Heart left ventricle (tissue), 16 donors: ENCODE measurements around the gene NSUN2. TPM values are rescaled to one million over a fixed set of nuclear protein-coding genes. Genes with fewer than 3 reads are reported as not detected.

Experiments
- ATAC-seq, 4 donors: fragments of 200-7000 bp; cut with Tn5 transposase; one replicate each; pipeline ENCODE4 v1.9.1; 2020 to 2022; ENCODE audit warnings: moderate library complexity in 4 of 4, mild to moderate bottlenecking in 3 of 4, moderate number of reproducible peaks in 1 of 4
- DNase-seq, 5 donors: peaks; one replicate each; pipeline ENCODE4 v3.0.0-alpha.2; 2020
- H3K27ac ChIP-seq, 12 donors: fragments of 200-600 bp; sonication (generic) in 4 of 12; one replicate each; pipeline versions ENCODE4 v1.5.0 to v1.8.0; 2016 to 2022; ENCODE audit warnings: mild to moderate bottlenecking in 2 of 12
- H3K27me3 ChIP-seq, 9 donors: fragments of 200-600 bp; sonication (generic) in 2 of 9; one replicate each; pipeline versions ENCODE4 v1.5.1 to v1.8.0; 2016 to 2022; ENCODE audit warnings: mild to moderate bottlenecking in 3 of 9
- H3K36me3 ChIP-seq, 9 donors: fragments of 200-600 bp; sonication (generic) in 2 of 9; one replicate each; pipeline versions ENCODE4 v1.5.0 to v1.8.0; 2018 to 2022; ENCODE audit warnings: mild to moderate bottlenecking in 2 of 9
- H3K4me1 ChIP-seq, 12 donors: fragments of 200-600 bp; sonication (generic) in 4 of 12; one replicate each; pipeline versions ENCODE4 v1.5.0 to v1.8.0; 2016 to 2022; ENCODE audit warnings: mild to moderate bottlenecking in 3 of 12
- H3K4me3 ChIP-seq, 12 donors: fragments of 200-600 bp; sonication (generic) in 4 of 12; one replicate each; pipeline versions ENCODE4 v1.5.0 to v1.8.0; 2017 to 2022; ENCODE audit warnings: mild to moderate bottlenecking in 9 of 12, moderate library complexity in 4 of 12
- H3K9me3 ChIP-seq, 12 donors: fragments of 200-600 bp; sonication (generic) in 4 of 12; one replicate each; pipeline versions ENCODE4 v1.5.0 to v1.8.0; 2016 to 2022; ENCODE audit warnings: mild to moderate bottlenecking in 1 of 12
- CTCF ChIP-seq, 12 donors: fragments of 200-600 bp; sonication (generic) in 4 of 12; IDR thresholded peaks; one replicate each; pipeline versions ENCODE4 v1.5.0 to v1.8.0; 2018 to 2022; ENCODE audit warnings: antibody characterized with exemption in 12 of 12, mild to moderate bottlenecking in 5 of 12
- POLR2A ChIP-seq, 2 donors: fragments of 450-650 bp; IDR thresholded peaks; one replicate each; pipeline ENCODE4 v1.6.1; 2017; ENCODE audit warnings: antibody characterized with exemption in 2 of 2, mild to moderate bottlenecking in 2 of 2, moderate library complexity in 2 of 2
- WGBS, 4 donors: extraction: QIAGEN DNeasy Blood & Tissue Kit in 2 of 4; methylation state at CpG; one replicate each; pipeline versions ENCODE4 v1.1.5 to v1.1.7; 2013 to 2018; 5-methylcytosine and 5-hydroxymethylcytosine counted together
- intact Hi-C, 10 donors: fragments of 100-400 bp; cut with DNase I; formaldehyde crosslinking; loops; one replicate each; pipeline versions ENCODE4 v1.11.1 to v1.14.2; 2022
- polyA plus RNA-seq, 2 donors: library from polyadenylated mRNA; stranded (reverse); fragments of 200-250 nt; gene quantifications; one replicate each; pipeline ENCODE4 v1.2.3, GENCODE V29; 2013
- total RNA-seq, 9 donors: library from RNA; depleted of rRNA in 2 of 9; stranded (reverse); fragments of >200 nt in 2 of 9; fragmentation: NEBNext Ultra II Directional in 3 of 9; extraction: Animal tissue kit (Norgen Biotek cat#: 25700) in 3 of 9; gene quantifications; one replicate each; pipeline versions ENCODE4 v1.1.0 to v1.2.4, GENCODE V29; 2016 to 2023
- donor health status: ischemic (EF 13 %, LVEDD 7.1; RV severe dilation, severe dysfunction).
- donor health status: healthy with polysubstance abuse.
- donor health status: DM: no; HTN: yes; CAD: no.
- donor health status: DM: no; HTN: no; CAD: no.
- donor health status: ischemic (EF 25% LVEDD 6.9; RV normal size, moderate dysfunction).
- donor health status: ischemic (EF 25% LVEDD 5.7; RV mildly dilated, moderate dysfunction).
- donor health status: healthy.
- donor health status: DM: yes; HTN: yes; CAD: no.
- donor health status: ischemic (EF 35%, LVEDD 5.7; RV mildly dilated, moderate dysfunction).
- donor health status: nonischemic (EF 11% LVEDD 7.7; RV severe dilation, severe dysfunction).
- donor health status: DM: yes; HTN: yes; CAD: no.
- donor health status: PGD.
- donor health status: ischemic (EF 29% LVEDD 5.4; RV normal size, mild dysfunction).
- donor health status: nonischemic (EF 23%, LVEDD 6.1; RV moderate dilation, normal function).

The NSUN2 gene
- total and polyA plus RNA-seq, 11 donors = 21.9 to 42.7 (median 34.0) TPM

- Histone ChIP-seq H3K9me3 (no peaks in the 10 kb centered on the region), H3K27ac (no peak overlapping the region), H3K4me3 (no peak overlapping the region), H3K27me3 (peaks cover 0 to under 1% (median 0%) of the 10 kb centered on the region in 9 donors), H3K4me1 (peaks cover 0 to 23% (median 0%) of the 10 kb centered on the region in 12 donors), H3K36me3 (no peaks in the 10 kb centered on the region)
- TF ChIP-seq CTCF (IDR thresholded peaks at IDR 0.05) (no peak), POLR2A (IDR thresholded peaks at IDR 0.05) (no peak)
- WGBS, 4 donors = 51 to 62% (median 57%) methylated on average over 5 of the region's 5 CpGs
- DNase-seq = no peak
- ATAC-seq = peak in 1 of 4 donors; percentile 12
- intact Hi-C loops = loop anchor here in 6 of 10 donors (5.0 to 10.0 kb wide), 5 partner anchors 196 to 1078 kb away; partner anchors contain the start of gene MED10 (in 1 of the 6)
These were observed 62.3 kb downstream of the NSUN2 start for GRCh38 chr5:6570530-6570929.

GRCh38 chr5:6568889-6569288 is 64.0 kb downstream of the NSUN2 start:
- DNase-seq = no peak

GRCh38 chr5:6568383-6568782 is 64.5 kb downstream of the NSUN2 start:
- no peaks in the 10 kb centered on the region for H3K36me3 ChIP-seq
- H3K9me3 ChIP-seq = no peaks in the 10 kb centered on the region
- peaks cover 0 to 13% (median 0%) of the 10 kb centered on the region in 12 donors for H3K4me1 ChIP-seq
- TF ChIP-seq POLR2A (IDR thresholded peaks at IDR 0.05) (no peak), CTCF (IDR thresholded peaks at IDR 0.05) (no peak)
- intact Hi-C loops = no loop called here
- H3K27ac ChIP-seq = peak overlapping the region in 2 of 12 donors; percentile 7 to 29
- 58 to 69% (median 66%) methylated on average over 6 of the region's 6 CpGs for WGBS, 4 donors
- H3K27me3 ChIP-seq = peaks cover 0 to 3% (median 0%) of the 10 kb centered on the region in 9 donors
- no peak overlapping the region for H3K4me3 ChIP-seq
- DNase-seq = peak in 4 of 5 donors; percentile 47 to 69 (median 52)
- ATAC-seq = peak; percentile 61 to 89 (median 66)

More at GRCh38 chr5:6568889-6569288, 64.0 kb downstream of the NSUN2 start:
- H3K27me3 ChIP-seq = peaks cover 0 to 3% (median 0%) of the 10 kb centered on the region in 9 donors
- ATAC-seq = no peak
- no peaks in the 10 kb centered on the region for H3K9me3 ChIP-seq
- intact Hi-C loops = no loop called here
- H3K4me3 ChIP-seq = no peak overlapping the region
- no peak for TF ChIP-seq POLR2A (IDR thresholded peaks at IDR 0.05)
- TF ChIP-seq CTCF (IDR thresholded peaks at IDR 0.05) = no peak
- 58 to 68% (median 61%) methylated on average over 6 of the region's 6 CpGs for WGBS, 4 donors
- peak overlapping the region in 2 of 12 donors; percentile 7 to 29 for H3K27ac ChIP-seq
- no peaks in the 10 kb centered on the region for H3K36me3 ChIP-seq
- peaks cover 0 to 13% (median 0%) of the 10 kb centered on the region in 12 donors for H3K4me1 ChIP-seq

- no peaks in the 10 kb centered on the region for H3K36me3 ChIP-seq
- H3K4me1 ChIP-seq = peaks cover 0 to 13% (median 0%) of the 10 kb centered on the region in 12 donors
- H3K9me3 ChIP-seq = no peaks in the 10 kb centered on the region
- H3K27me3 ChIP-seq = peaks cover 0 to 3% (median 0%) of the 10 kb centered on the region in 9 donors
- no peak for ATAC-seq
- no peak overlapping the region for H3K27ac ChIP-seq
- intact Hi-C loops = no loop called here
- H3K4me3 ChIP-seq = no peak overlapping the region
- TF ChIP-seq POLR2A (IDR thresholded peaks at IDR 0.05) = no peak
- no peak for TF ChIP-seq CTCF (IDR thresholded peaks at IDR 0.05)
- DNase-seq = no peak
These were observed 65.0 kb downstream of the NSUN2 start for GRCh38 chr5:6567835-6568234.
